ENCODE results near the gene TMEFF2.
"Not testable (repeated sequence)": the region's sequence is repeated elsewhere in the genome, so short reads cannot be mapped to it uniquely, and the experiment has no call there.

Gene TMEFF2

GRCh38 chr2:192090911-192091310 is 103.8 kb downstream of the TMEFF2 start:
- Histone ChIP-seq H3K9me3 (ENCODE audit: control insufficient read depth, insufficient read depth, low read length) (no peaks in the 10 kb centered on the region), H3K36me3 (ENCODE audit: control insufficient read depth, insufficient read depth, low read length) (no peaks in the 10 kb centered on the region), H3K9ac (ENCODE audit: low read depth, low read length) (no peak overlapping the region), H3K4me3 (ENCODE audit: low read depth, low read length) (no peak overlapping the region), H3K27me3 (ENCODE audit: control insufficient read depth, insufficient read depth, low read length) (no peaks in the 10 kb centered on the region), H3K4me1 (ENCODE audit: control insufficient read depth, insufficient read depth, low read length) (peaks cover 2% of the 10 kb centered on the region)

GRCh38 chr2:192087398-192087958 is 107.3 kb downstream of the TMEFF2 start:
- Histone ChIP-seq H3K4me3 (ENCODE audit: low read depth, low read length) (no peak overlapping the region), H3K4me1 (ENCODE audit: control insufficient read depth, insufficient read depth, low read length) (peaks cover 2% of the 10 kb centered on the region), H3K9me3 (ENCODE audit: control insufficient read depth, insufficient read depth, low read length) (no peaks in the 10 kb centered on the region), H3K36me3 (ENCODE audit: control insufficient read depth, insufficient read depth, low read length) (no peaks in the 10 kb centered on the region), H3K27me3 (ENCODE audit: control insufficient read depth, insufficient read depth, low read length) (no peaks in the 10 kb centered on the region), H3K9ac (ENCODE audit: low read depth, low read length) (no peak overlapping the region)

GRCh38 chr2:192082121-192082520 is 112.6 kb downstream of the TMEFF2 start:
- no peaks in the 10 kb centered on the region for H3K4me1 ChIP-seq (ENCODE audit: control insufficient read depth, insufficient read depth, low read length)
- H3K27me3 ChIP-seq (ENCODE audit: control insufficient read depth, insufficient read depth, low read length) = no peaks in the 10 kb centered on the region
- H3K36me3 ChIP-seq (ENCODE audit: control insufficient read depth, insufficient read depth, low read length) = no peaks in the 10 kb centered on the region
- no peak overlapping the region for H3K4me3 ChIP-seq (ENCODE audit: low read depth, low read length)
- H3K9ac ChIP-seq (ENCODE audit: low read depth, low read length) = no peak overlapping the region
- no peaks in the 10 kb centered on the region for H3K9me3 ChIP-seq (ENCODE audit: control insufficient read depth, insufficient read depth, low read length)

- not testable (repeated sequence) for H3K27me3 ChIP-seq (ENCODE audit: control insufficient read depth, insufficient read depth, low read length); H3K9ac ChIP-seq (ENCODE audit: low read depth, low read length); H3K4me3 ChIP-seq (ENCODE audit: low read depth, low read length); H3K9me3 ChIP-seq (ENCODE audit: control insufficient read depth, insufficient read depth, low read length); H3K36me3 ChIP-seq (ENCODE audit: control insufficient read depth, insufficient read depth, low read length); H3K4me1 ChIP-seq (ENCODE audit: control insufficient read depth, insufficient read depth, low read length)
These were observed 114.6 kb downstream of the TMEFF2 start for GRCh38 chr2:192080096-192080495.

GRCh38 chr2:192073878-192074277 is 120.9 kb downstream of the TMEFF2 start:
- H3K36me3 ChIP-seq (ENCODE audit: control insufficient read depth, insufficient read depth, low read length) = no peaks in the 10 kb centered on the region
- no peaks in the 10 kb centered on the region for H3K27me3 ChIP-seq (ENCODE audit: control insufficient read depth, insufficient read depth, low read length)
- H3K4me3 ChIP-seq (ENCODE audit: low read depth, low read length) = no peak overlapping the region
- no peaks in the 10 kb centered on the region for H3K9me3 ChIP-seq (ENCODE audit: control insufficient read depth, insufficient read depth, low read length)
- H3K9ac ChIP-seq (ENCODE audit: low read depth, low read length) = no peak overlapping the region
- no peaks in the 10 kb centered on the region for H3K4me1 ChIP-seq (ENCODE audit: control insufficient read depth, insufficient read depth, low read length)

- no peaks in the 10 kb centered on the region for H3K36me3 ChIP-seq (ENCODE audit: control insufficient read depth, insufficient read depth, low read length)
- no peak overlapping the region for H3K9ac ChIP-seq (ENCODE audit: low read depth, low read length)
- H3K4me3 ChIP-seq (ENCODE audit: low read depth, low read length) = no peak overlapping the region
- no peaks in the 10 kb centered on the region for H3K4me1 ChIP-seq (ENCODE audit: control insufficient read depth, insufficient read depth, low read length)
- no peaks in the 10 kb centered on the region for H3K27me3 ChIP-seq (ENCODE audit: control insufficient read depth, insufficient read depth, low read length)
- H3K9me3 ChIP-seq (ENCODE audit: control insufficient read depth, insufficient read depth, low read length) = no peaks in the 10 kb centered on the region
These were observed 122.0 kb downstream of the TMEFF2 start for GRCh38 chr2:192072778-192073177.

GRCh38 chr2:192072261-192072660 is 122.5 kb downstream of the TMEFF2 start:
- Histone ChIP-seq H3K4me1 (ENCODE audit: control insufficient read depth, insufficient read depth, low read length) (no peaks in the 10 kb centered on the region), H3K9ac (ENCODE audit: low read depth, low read length) (no peak overlapping the region), H3K36me3 (ENCODE audit: control insufficient read depth, insufficient read depth, low read length) (no peaks in the 10 kb centered on the region), H3K27me3 (ENCODE audit: control insufficient read depth, insufficient read depth, low read length) (no peaks in the 10 kb centered on the region), H3K4me3 (ENCODE audit: low read depth, low read length) (no peak overlapping the region), H3K9me3 (ENCODE audit: control insufficient read depth, insufficient read depth, low read length) (no peaks in the 10 kb centered on the region)

- H3K4me1 ChIP-seq (ENCODE audit: control insufficient read depth, insufficient read depth, low read length) = no peaks in the 10 kb centered on the region
- no peak overlapping the region for H3K4me3 ChIP-seq (ENCODE audit: low read depth, low read length)
- H3K9me3 ChIP-seq (ENCODE audit: control insufficient read depth, insufficient read depth, low read length) = no peaks in the 10 kb centered on the region
- H3K27me3 ChIP-seq (ENCODE audit: control insufficient read depth, insufficient read depth, low read length) = no peaks in the 10 kb centered on the region
- no peak overlapping the region for H3K9ac ChIP-seq (ENCODE audit: low read depth, low read length)
- no peaks in the 10 kb centered on the region for H3K36me3 ChIP-seq (ENCODE audit: control insufficient read depth, insufficient read depth, low read length)
These were observed 124.6 kb downstream of the TMEFF2 start for GRCh38 chr2:192070099-192070498.

- no peaks in the 10 kb centered on the region for H3K9me3 ChIP-seq (ENCODE audit: control insufficient read depth, insufficient read depth, low read length)
- no peak overlapping the region for H3K9ac ChIP-seq (ENCODE audit: low read depth, low read length)
- no peak overlapping the region for H3K4me3 ChIP-seq (ENCODE audit: low read depth, low read length)
- no peaks in the 10 kb centered on the region for H3K27me3 ChIP-seq (ENCODE audit: control insufficient read depth, insufficient read depth, low read length)
- H3K36me3 ChIP-seq (ENCODE audit: control insufficient read depth, insufficient read depth, low read length) = no peaks in the 10 kb centered on the region
- H3K4me1 ChIP-seq (ENCODE audit: control insufficient read depth, insufficient read depth, low read length) = no peaks in the 10 kb centered on the region
These were observed 125.3 kb downstream of the TMEFF2 start for GRCh38 chr2:192069417-192069816.

GRCh38 chr2:192068966-192069365 is 125.8 kb downstream of the TMEFF2 start:
- H3K4me1 ChIP-seq (ENCODE audit: control insufficient read depth, insufficient read depth, low read length) = no peaks in the 10 kb centered on the region
- H3K9ac ChIP-seq (ENCODE audit: low read depth, low read length) = no peak overlapping the region
- H3K36me3 ChIP-seq (ENCODE audit: control insufficient read depth, insufficient read depth, low read length) = no peaks in the 10 kb centered on the region
- no peaks in the 10 kb centered on the region for H3K27me3 ChIP-seq (ENCODE audit: control insufficient read depth, insufficient read depth, low read length)
- H3K9me3 ChIP-seq (ENCODE audit: control insufficient read depth, insufficient read depth, low read length) = no peaks in the 10 kb centered on the region
- no peak overlapping the region for H3K4me3 ChIP-seq (ENCODE audit: low read depth, low read length)

- H3K9ac ChIP-seq (ENCODE audit: low read depth, low read length) = no peak overlapping the region
These were observed 127.1 kb downstream of the TMEFF2 start for GRCh38 chr2:192067631-192068030.

GRCh38 chr2:192064459-192064858 is 130.3 kb downstream of the TMEFF2 start:
- H3K4me3 ChIP-seq (ENCODE audit: low read depth, low read length) = no peak overlapping the region
- no peaks in the 10 kb centered on the region for H3K4me1 ChIP-seq (ENCODE audit: control insufficient read depth, insufficient read depth, low read length)
- no peaks in the 10 kb centered on the region for H3K9me3 ChIP-seq (ENCODE audit: control insufficient read depth, insufficient read depth, low read length)
- H3K27me3 ChIP-seq (ENCODE audit: control insufficient read depth, insufficient read depth, low read length) = no peaks in the 10 kb centered on the region
- no peak overlapping the region for H3K9ac ChIP-seq (ENCODE audit: low read depth, low read length)
- H3K36me3 ChIP-seq (ENCODE audit: control insufficient read depth, insufficient read depth, low read length) = no peaks in the 10 kb centered on the region

More at GRCh38 chr2:192067631-192068030, 127.1 kb downstream of the TMEFF2 start:
- no peaks in the 10 kb centered on the region for H3K36me3 ChIP-seq (ENCODE audit: control insufficient read depth, insufficient read depth, low read length)
- H3K27me3 ChIP-seq (ENCODE audit: control insufficient read depth, insufficient read depth, low read length) = no peaks in the 10 kb centered on the region
- H3K9me3 ChIP-seq (ENCODE audit: control insufficient read depth, insufficient read depth, low read length) = no peaks in the 10 kb centered on the region
- no peaks in the 10 kb centered on the region for H3K4me1 ChIP-seq (ENCODE audit: control insufficient read depth, insufficient read depth, low read length)
- H3K4me3 ChIP-seq (ENCODE audit: low read depth, low read length) = no peak overlapping the region

Data from iPS-15b (cell line).